HUES6 (cell line): ENCODE measurements around the gene EN2.

Source experiments
- H3K27ac ChIP-seq: 2 replicates; pipeline ENCODE4 v1.7.0; 2013; ENCODE audit warnings: low read depth, mild to moderate bottlenecking, low read length, inconsistent platforms
- H3K27me3 ChIP-seq: 2 replicates; pipeline ENCODE4 v1.6.1; 2013; ENCODE audit warnings: low read length; ENCODE audit not compliant: control insufficient read depth, insufficient read depth
- H3K36me3 ChIP-seq: 2 replicates; pipeline ENCODE4 v1.6.1; 2013; ENCODE audit warnings: low read length; ENCODE audit not compliant: control insufficient read depth, insufficient read depth
- H3K4me1 ChIP-seq: 2 replicates; pipeline ENCODE4 v1.6.1; 2013; ENCODE audit warnings: low read length; ENCODE audit not compliant: control insufficient read depth, insufficient read depth
- H3K4me3 ChIP-seq: 2 replicates; pipeline ENCODE4 v1.5.1; 2013; ENCODE audit warnings: low read depth, low read length
- H3K9ac ChIP-seq: one replicate; pipeline ENCODE4 v1.6.1; 2013; ENCODE audit warnings: mild to moderate bottlenecking, low read length
- H3K9me3 ChIP-seq: 2 replicates; pipeline ENCODE4 v1.6.1; 2013; ENCODE audit warnings: low read depth, low read length; ENCODE audit not compliant: control insufficient read depth, insufficient read depth

Gene EN2

GRCh38 chr7:155490697-155491628 lies 33.0 kb downstream of the EN2 start:
- Histone ChIP-seq H3K27me3 (peaks cover 84% of the 10 kb centered on the region), H3K4me1 (peaks cover 20% of the 10 kb centered on the region), H3K4me3 (peak overlapping the region; percentile 44), H3K36me3 (no peaks in the 10 kb centered on the region), H3K9me3 (no peaks in the 10 kb centered on the region), H3K27ac (no peak overlapping the region), H3K9ac (no peak overlapping the region)

DNA sequence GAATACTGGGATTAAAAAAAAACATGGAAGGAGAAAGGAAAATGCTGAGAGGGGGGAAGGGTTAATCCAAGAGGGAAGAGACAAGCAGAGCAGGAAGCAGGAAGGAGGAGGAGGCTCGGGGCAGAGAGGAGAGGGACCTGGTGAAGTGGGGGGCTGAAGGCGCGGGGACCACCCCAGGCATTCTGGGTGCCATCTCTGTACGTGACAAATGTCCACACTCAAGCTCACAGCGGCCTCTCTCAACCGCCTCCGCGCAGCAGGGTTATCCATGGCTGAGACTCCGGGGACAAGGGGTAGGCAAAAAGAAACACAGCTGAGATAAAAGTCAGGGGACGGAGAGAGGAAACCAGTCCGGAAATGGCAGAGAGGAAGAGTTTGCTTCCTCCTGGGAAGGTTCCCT lies 33.9 kb downstream of the EN2 start:
- no peak overlapping the region for H3K27ac ChIP-seq
- H3K4me3 ChIP-seq = 0 out of 2 replicates have a peak overlapping the region, but pooled peaks have one; percentile 44
- no peak overlapping the region for H3K9ac ChIP-seq
- peaks cover 85% of the 10 kb centered on the region for H3K27me3 ChIP-seq
- H3K4me1 ChIP-seq = peaks cover 20% of the 10 kb centered on the region
- no peaks in the 10 kb centered on the region for H3K36me3 ChIP-seq
- no peaks in the 10 kb centered on the region for H3K9me3 ChIP-seq

- Histone ChIP-seq H3K4me3 (no peak overlapping the region), H3K36me3 (no peaks in the 10 kb centered on the region), H3K4me1 (peaks cover 20% of the 10 kb centered on the region), H3K9ac (no peak overlapping the region), H3K27me3 (peaks cover 85% of the 10 kb centered on the region), H3K9me3 (no peaks in the 10 kb centered on the region), H3K27ac (no peak overlapping the region)
Measured at GRCh38 chr7:155493744-155494538, 36.0 kb downstream of the EN2 start.

GRCh38 chr7:155494551-155494950 lies 36.6 kb downstream of the EN2 start:
- H3K27ac ChIP-seq = no peak overlapping the region
- H3K4me1 ChIP-seq = peaks cover 20% of the 10 kb centered on the region
- H3K9me3 ChIP-seq = no peaks in the 10 kb centered on the region
- no peak overlapping the region for H3K4me3 ChIP-seq
- H3K27me3 ChIP-seq = peaks cover 85% of the 10 kb centered on the region
- H3K9ac ChIP-seq = no peak overlapping the region
- H3K36me3 ChIP-seq = no peaks in the 10 kb centered on the region

- Histone ChIP-seq H3K4me3 (no peak overlapping the region), H3K9ac (no peak overlapping the region), H3K27me3 (peaks cover 85% of the 10 kb centered on the region), H3K27ac (no peak overlapping the region), H3K36me3 (no peaks in the 10 kb centered on the region), H3K4me1 (peaks cover 14% of the 10 kb centered on the region), H3K9me3 (no peaks in the 10 kb centered on the region)
Measured at GRCh38 chr7:155495440-155496248, 37.7 kb downstream of the EN2 start.

GRCh38 chr7:155496267-155497005 lies 38.5 kb downstream of the EN2 start:
- peaks cover 85% of the 10 kb centered on the region for H3K27me3 ChIP-seq

GRCh38 chr7:155497149-155497901 lies 39.4 kb downstream of the EN2 start:
- Histone ChIP-seq H3K9me3 (no peaks in the 10 kb centered on the region), H3K27me3 (peaks cover 85% of the 10 kb centered on the region), H3K9ac (no peak overlapping the region), H3K4me1 (peaks cover 4% of the 10 kb centered on the region; the same call in 1 of the 2 replicates), H3K36me3 (no peaks in the 10 kb centered on the region), H3K4me3 (no peak overlapping the region), H3K27ac (no peak overlapping the region)

More at GRCh38 chr7:155496267-155497005, 38.5 kb downstream of the EN2 start:
- H3K9ac ChIP-seq = no peak overlapping the region
- H3K4me3 ChIP-seq = no peak overlapping the region
- H3K27ac ChIP-seq = no peak overlapping the region
- peaks cover 8% of the 10 kb centered on the region for H3K4me1 ChIP-seq
- no peaks in the 10 kb centered on the region for H3K9me3 ChIP-seq
- H3K36me3 ChIP-seq = no peaks in the 10 kb centered on the region

- Histone ChIP-seq H3K4me3 (no peak overlapping the region), H3K4me1 (peaks cover 26% of the 10 kb centered on the region), H3K9me3 (no peaks in the 10 kb centered on the region), H3K27me3 (peaks cover 100% of the 10 kb centered on the region), H3K27ac (no peak overlapping the region), H3K9ac (no peak overlapping the region), H3K36me3 (no peaks in the 10 kb centered on the region)
Measured at GRCh38 chr7:155505422-155505793, 47.5 kb downstream of the EN2 start.

- H3K4me1 ChIP-seq = peaks cover 33% of the 10 kb centered on the region
- no peak overlapping the region for H3K4me3 ChIP-seq
- no peak overlapping the region for H3K9ac ChIP-seq
- H3K9me3 ChIP-seq = no peaks in the 10 kb centered on the region
- no peaks in the 10 kb centered on the region for H3K36me3 ChIP-seq
- peaks cover 100% of the 10 kb centered on the region for H3K27me3 ChIP-seq
- no peak overlapping the region for H3K27ac ChIP-seq
Measured at GRCh38 chr7:155506854-155507337, 49.0 kb downstream of the EN2 start.
